HG02885 (cell line): ENCODE data around the gene C15orf61.

Experiments
- ATAC-seq: cut with Tn5 transposase; IDR thresholded peaks from one replicate; pipeline ENCODE4 v1.9.1; 2021; ENCODE audit warnings: mild to moderate bottlenecking; ENCODE audit not compliant: unreplicated experiment, poor library complexity

The C15orf61 gene

DNA sequence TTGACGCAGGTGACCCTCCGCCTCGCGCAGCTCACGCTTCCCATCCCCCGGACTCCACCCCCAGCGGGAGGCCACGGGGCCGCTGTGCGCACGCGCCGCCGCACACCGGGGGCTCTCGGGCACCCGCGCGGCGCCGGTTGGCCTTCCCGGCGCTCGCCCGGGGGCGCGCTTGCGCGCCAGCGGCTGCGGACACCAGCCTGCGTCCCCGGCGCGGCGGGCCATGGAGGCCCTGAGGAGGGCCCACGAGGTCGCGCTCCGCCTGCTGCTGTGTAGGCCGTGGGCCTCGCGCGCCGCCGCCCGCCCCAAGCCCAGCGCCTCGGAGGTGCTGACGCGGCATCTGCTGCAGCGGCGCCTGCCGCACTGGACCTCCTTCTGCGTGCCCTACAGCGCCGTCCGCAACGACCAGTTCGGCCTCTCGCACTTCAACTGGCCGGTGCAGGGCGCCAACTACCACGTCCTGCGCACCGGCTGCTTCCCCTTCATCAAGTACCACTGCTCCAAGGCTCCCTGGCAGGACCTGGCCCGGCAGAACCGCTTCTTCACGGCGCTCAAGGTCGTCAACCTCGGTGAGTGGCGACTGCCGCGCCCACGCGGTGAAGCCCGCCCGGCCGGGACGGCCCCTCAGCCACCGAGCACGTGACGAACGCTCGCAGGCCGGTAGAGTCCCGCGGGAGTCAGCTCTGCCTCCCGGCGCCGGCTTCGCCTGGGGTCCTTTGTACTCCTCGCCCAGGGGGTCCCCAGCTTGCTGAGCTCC is at the start of gene C15orf61:
Gene C15orf61, plus strand, starts transcription at position 103 of the 754 bp plus-strand sequence. Its CDS starts 118 bp downstream, at position 221.
- ATAC-seq: peak; percentile 80

DNA sequence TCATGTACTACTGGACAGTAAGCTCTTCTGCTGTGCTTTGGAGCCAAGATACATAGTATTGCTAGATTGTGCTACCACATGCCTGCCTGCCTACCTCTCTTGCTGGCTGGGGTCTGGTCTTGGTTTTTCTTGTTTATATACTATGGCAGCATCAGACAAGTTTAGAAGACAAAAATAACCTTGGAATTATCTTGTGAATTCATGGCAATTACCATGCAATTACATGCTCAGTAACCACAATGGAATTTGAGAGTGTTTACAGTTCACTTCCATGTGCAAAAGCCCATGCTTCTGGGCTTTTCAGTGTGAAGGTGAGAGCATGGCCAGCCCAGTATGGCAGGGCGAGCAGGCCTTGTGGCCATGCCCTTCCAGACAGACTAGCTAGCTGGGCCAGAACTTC is 48.0 kb upstream of the C15orf61 start:
- no peak for ATAC-seq

DNA sequence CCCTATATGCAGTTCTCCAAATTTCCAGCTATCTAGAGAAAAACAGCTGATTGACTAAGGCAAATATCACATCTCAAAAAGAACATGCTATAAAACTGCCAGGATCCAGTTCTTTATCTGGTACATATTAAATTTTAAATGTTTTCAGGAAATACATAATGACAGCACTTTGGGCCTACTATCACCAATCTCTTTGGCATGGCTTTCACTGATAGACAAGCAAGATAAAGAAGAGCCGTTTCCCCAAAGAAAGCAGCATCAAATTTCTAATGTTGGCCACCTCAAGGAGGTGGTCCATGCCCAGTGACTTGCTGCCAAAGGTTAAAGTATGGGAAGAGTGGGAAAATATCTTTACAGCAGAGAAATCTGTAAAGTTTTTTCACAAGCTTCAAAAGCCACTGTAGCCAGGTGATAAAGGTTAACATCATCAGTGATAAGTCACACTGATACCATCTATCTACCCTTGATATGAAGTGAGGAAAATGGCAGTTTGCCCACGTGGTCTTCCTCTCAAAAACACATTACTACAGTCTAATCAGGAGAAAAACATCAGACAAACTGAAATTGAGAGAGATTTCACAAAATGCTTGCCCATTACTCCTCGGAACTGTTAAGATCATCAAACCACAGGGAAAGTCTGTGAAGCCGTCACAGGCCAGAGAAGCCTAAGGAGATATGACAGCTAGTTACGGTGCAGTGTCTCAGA is 46.4 kb upstream of the C15orf61 start:
- ATAC-seq: no peak

DNA sequence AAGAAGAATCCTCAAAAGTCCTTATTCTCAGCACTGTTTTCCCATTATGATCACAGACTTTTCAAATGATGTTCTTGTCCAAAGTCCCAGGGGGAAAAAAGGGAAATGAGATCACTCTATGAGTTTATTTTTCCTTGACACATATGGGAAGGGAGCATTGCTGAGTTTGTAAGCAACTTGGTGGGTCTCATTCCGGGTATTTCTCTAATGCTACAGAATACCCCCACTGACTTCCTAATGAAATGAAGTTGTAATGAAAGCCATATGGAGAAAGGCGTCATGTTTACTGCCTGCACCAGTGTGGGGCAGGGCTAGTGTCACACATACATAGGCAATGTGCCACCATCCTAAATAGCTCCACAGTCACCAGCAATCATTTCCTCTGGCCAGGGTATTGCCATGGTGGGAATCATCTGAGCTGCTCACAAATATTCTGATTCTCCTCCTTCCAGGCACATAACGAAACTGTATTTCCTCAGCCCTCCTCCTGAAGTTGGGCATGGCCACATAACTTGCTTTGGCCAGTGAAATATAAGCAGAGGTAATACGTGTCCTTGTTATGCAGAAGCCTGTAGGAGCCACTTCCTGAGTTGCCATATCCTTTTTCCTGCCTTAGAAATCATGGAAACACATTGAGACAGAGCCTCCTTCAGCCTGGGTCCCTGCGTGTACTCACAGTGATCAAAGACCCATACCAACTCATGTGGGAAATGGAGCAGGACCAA is 41.0 kb upstream of the C15orf61 start:
- ATAC-seq: no peak

DNA sequence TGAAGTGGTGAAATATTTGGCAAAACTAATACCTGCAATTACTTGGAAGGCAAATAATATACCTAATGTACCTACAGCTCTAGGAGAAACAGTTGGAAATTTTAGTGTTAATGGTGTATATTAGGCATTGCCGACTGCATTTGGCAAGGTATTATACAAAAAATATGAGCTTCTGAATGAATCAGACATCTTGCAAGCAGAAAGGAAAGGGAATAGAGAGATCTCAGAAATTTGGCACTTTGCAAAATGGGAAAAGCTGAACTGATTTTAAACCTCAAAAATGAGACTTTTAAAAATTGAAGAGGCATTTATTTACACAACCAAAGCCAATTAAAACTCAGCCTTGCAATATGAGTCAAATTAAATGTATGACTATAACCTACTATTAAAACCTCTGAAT is 40.2 kb upstream of the C15orf61 start:
- ATAC-seq: no peak

DNA sequence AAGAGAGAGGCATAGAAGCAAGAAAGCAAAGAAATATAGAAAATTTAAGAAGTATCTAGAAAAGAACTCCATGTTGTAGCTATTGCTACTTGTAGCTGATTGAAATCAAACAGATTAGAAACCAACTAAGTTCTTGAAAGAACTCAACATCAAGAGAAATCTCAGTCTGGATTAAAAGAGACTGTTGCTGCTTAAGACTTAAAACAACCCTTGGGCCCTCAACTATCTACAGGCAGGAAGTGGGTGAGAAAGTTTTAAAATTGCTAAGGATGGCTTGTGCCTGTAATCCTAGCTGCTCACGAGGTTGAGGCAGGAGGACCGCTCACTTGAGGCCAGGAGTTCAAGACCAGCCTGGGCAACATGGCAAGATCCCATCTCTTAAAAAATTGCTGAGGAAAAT is 39.3 kb upstream of the C15orf61 start:
- no peak for ATAC-seq

DNA sequence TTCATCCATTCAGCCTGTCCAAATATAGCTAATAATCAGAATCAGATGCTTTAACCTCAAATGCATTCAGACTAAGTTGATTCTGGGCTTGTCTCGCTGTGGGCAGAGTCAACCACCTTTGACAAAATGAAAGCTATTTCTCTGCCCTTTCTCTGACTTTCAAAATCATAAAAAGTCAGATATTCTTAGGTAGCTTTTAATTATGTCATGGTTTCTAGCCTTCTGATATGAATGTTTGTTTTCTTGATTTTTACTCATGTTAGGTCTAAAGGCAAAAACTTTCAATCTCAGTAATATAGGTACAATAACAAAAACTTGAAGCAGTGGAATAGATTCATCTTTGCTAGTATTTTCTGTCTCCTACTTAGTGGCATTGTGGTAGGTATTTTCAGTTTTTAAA is 25.3 kb upstream of the C15orf61 start:
- ATAC-seq: no peak

DNA sequence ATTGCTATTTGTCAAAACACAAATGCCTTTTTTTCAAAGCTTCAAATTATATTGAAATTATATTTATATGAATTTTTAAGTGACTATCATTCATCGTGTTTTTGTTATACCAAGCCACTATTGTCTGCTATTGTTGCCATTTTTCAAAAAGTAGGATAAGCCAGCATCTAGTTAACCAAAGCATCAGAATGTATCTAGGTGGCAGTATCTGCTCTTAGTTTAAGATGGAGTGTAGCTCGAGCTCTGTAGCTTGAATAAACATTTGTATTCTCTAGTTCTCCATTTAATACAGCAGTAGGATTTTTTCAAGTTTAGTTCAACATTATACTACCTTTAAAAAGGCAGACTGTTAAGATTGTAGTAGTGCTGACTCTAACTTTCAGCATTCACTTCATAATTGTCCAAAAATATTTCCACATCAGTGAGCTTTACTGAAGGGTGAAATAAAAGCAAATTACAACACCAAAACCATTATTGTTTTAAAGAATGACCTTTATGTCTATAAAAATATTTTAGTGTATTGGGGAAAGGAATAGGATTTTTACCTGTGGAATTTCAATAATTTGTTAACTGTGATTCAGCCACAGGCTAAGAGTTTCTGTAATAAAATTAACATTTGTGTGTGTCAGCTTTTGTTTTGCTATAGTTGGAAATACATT is 19.6 kb upstream of the C15orf61 start:
- no peak for ATAC-seq

DNA sequence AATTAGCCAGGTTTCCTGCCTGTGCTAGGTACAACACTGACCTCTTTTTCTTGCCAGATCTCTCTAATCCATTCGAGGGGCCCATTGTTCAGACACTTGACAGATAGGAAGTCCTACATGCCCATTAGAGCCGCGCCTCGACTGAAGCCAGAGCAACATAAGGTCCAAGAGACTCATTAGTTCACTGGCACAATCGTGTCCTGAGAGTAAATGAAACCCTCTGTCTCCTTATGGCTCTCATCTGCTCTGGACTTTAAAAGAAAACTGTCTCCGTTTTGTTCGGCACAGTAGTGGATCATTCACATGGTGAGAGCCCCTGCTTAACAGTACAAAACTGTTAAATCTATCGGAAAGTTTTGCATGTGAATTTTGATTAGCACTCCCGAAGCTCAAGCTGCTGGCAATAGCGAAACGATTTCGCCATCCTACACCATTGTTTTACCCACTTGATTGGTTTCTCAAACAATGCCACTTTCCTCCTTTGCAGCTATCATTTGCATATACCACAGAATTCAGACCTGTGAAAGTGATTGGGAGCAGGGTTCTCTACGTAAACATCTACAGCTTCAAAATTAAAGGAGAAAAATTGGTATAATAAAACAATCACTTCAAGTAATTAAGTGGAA is 19.0 kb upstream of the C15orf61 start:
- no peak for ATAC-seq

DNA sequence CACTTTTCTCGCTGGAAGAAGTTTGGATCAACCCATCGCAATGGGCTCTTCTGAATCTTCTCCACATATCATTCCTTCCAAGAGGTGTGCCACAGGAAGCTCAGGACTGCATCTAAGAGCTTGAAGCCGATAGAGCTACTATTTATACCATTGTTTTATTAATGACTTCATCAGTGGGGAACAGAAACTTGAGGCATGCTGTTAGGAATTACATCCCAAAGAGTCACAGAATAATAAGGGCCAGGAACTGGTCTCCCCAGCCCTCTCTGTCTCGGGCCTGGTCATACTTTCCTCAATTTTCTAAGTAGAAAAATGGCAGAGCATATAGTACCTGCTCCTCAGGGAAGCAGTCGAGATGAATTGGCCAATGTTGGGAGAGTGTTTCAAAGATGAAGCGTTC is 16.9 kb upstream of the C15orf61 start:
- ATAC-seq: no peak

DNA sequence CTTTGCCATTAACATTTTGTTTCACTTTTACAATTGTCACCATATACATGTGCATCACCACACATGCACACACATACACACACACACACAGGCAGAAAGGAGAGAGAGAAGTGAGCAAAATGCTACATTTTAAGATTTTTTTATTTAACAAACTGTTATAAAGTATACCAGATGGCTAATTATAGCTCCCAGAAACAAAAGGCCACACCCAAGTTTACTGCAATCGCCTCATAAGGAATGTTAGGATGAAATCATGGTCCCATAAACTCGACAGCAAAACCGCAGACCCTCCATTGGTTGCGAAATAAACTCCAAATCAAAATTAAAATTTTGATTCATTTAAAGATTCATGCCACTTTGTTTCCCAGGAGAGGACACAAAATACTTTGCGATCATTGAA is 16.1 kb upstream of the C15orf61 start:
- ATAC-seq: no peak

DNA sequence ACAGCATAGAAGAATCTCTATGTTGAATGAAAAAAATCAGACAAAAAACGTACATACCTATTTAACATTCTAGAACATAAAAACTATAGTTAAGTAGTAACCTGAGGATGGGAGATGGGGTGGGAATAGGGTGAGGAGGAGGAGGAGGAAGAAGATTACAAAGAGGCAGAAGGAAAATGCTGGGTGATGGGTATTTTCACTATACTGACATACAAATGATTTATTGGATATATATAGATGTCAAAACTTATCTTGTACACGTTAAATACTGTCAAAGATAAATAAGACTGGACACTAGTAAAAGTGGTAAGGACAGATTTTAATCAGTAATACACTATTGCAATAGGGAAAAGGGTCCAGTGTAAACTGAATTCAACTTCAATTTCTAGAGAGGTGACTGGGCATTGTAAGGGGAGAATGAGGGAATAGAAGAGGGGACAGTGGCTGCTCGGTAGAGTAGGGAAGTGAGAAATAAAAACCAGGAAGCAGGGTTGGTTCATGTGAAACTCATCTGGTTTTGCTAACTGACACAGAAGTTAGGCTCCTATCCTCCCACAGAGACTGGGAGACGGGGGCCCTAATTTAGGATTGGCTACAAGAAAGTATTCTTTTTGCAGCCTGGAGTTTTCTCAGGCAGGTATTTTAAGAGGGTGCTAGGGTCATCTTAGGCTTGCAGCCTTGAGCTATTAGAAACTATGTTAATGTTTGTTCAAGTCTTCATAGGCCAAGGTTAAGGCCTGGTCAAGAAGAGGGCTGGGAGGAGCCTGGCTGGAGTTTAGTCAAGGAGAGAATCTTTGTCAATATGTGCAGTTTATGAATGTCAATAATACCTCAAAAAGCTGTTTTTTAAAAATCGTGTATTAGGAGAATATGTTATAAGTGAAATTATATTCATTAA is 15.0 kb upstream of the C15orf61 start:
- ATAC-seq: no peak

DNA sequence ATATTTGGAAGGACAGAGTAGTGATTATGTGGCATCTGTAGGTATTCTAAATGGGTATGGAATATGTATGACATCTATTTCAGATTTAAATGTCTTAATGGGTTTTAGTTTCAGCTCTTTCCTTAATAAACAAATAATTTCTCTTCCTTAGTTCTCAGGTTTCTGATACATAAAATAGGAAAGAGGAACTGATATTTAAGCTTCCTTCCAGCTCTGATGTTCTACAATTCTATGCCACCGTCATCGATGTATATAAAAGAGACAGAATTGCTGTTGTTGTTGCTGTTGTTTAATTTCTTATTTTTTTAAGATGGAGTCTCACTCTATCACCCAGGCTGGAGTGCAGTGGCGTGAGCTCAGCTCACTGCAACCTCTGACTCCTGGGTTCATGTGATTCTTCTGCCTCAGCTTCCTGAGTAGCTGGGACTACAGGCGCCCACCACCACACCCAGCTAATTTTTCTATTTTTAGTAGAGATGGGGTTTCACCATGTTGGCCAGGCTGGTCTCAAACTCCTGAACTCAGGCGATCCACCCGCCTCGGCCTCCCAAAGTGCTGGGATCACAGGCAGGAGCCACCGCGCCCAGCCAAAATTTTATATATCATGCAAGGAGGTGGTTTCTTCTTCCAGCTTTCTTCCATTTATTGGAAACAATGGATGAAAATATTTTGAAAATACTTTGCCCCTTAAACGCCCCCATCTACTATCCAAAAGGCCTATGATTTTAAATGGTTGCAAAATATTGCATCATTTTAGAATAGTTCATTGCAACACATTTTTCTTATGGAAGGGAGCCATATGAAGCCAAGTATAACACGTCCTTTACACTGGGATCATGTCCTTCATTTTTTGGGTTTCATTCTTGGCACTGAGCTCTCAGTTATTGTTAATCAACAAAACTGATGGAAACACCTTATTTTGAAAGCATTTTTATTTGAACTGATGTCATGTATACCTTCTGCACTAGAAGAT is 13.9 kb upstream of the C15orf61 start:
- no peak for ATAC-seq

DNA sequence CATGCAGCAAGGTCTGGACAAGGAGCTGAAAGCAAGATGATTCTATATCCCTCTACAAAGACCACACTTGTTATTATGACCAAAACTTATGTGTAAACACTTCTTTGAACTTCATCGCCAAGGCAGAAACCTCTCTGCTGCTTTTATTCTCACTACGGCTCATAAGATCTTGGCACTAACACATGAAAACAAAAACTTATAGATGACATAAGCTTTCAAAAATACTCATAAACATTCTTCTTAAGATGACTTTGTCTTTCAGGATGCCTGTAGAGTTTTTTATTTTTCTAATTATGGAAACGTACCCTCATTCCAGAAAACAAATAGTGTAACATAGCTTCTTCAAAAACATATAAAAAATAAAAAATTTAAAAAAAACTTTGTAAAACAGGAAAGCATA is 12.5 kb upstream of the C15orf61 start:
- ATAC-seq: no peak

DNA sequence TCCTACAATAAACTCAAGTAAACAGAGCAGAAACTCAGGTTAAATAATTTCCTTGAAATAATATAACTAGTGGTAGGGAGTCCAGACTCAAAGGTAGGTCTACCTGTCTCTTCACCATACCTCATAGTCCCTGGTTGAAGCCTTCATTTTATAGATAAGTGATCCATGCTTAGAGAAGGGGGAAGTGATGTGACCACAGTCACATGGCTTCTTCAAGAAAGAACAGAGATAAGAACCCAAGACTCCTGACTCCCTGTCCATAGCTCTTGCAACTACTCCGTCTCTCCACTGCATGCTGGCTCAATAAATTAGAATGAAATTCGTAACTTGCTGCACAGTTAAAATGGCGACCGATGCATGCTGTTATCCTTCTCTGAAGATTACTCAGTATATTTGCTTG is 11.0 kb upstream of the C15orf61 start:
- no peak for ATAC-seq

DNA sequence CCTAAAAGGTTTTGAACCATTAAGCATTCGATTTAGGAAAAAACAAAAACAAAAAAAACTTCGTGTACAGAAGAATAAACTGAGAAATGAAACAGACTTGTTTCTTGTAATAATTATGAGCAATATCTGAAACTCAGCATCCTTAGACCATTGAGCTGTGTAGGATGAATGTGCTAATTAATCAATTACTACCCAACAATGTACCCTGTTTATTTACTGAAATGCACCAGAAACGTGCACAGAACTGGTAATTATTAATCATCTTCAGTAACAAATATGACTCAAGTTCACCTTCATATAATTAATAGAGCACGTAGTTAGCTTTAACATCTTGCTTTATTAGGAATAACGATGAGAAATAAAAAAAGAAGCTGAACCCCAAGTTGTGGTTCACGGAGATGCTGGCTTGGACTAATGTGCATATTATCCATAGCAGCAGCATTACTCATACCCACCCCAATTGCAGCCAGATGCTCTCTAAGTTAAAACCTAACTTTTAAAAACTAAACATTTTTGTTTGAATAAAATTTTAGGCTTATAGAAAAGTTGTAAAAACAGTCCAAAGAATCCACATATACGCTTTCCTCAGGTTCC is 10.2 kb upstream of the C15orf61 start:
- ATAC-seq: no peak

DNA sequence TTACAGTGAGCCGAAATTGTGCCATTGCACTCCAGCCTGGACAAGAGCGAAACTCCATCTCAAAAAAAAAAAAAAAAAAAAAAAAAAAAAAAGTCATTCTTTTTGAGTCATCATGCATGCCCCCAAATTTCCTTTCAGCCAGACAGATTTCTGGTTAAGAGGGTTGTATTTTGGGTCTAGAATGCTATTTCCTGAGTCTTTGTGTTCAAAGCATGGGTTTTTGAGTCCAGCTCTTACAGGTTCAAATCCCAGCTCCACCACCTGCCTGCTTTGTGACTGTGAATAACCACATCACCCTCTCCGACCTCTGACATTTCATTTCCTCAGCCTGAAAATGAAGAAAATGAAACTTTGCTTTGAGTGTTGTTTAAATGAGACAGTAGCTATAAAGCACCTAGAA is 9.3 kb upstream of the C15orf61 start:
- no peak for ATAC-seq

DNA sequence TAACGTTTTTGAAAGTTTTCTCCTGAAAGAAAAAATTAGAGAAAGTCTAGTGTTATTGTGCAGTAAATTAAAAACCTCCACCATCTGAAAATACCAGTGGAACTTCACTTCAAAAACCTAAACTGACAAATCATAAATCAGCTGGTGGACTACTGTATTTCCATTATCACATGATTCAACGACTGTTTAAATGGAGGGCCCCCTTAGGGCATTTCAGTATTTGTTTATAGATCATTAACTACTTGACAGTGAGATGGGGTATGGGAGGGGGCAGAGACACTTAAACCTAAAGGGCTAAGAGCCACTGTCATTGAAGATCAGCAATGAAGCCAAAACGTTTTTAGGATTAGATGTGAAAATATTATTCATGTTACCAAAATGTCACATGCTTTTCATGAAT is 8.8 kb upstream of the C15orf61 start:
- no peak for ATAC-seq
